Left renal pelvis (tissue), 4 donors: Measurements from ENCODE around the gene TSPAN14. TPM values are rescaled to one million over a fixed set of nuclear protein-coding genes. Genes with fewer than 3 reads are reported as not detected.

Source experiments
- DNase-seq, 4 donors: peaks; one replicate each; pipeline ENCODE4 v3.0.0-alpha.2; 2013; ENCODE audit warnings: low read depth in 4 of 4, low spot score in 3 of 4
- polyA plus RNA-seq, 4 donors: library from polyadenylated mRNA; unstranded; fragments of 120-200 nt; gene quantifications; one replicate each; pipeline ENCODE4 v1.2.1, GENCODE V29; 2013; ENCODE audit not compliant: insufficient read length in 4 of 4

Gene TSPAN14
- polyA plus RNA-seq, 4 donors = 83.7 to 101 (median 91.8) TPM

GRCh38 chr10:80580638-80581468, 126.7 kb downstream of the TSPAN14 start:
- no peak for DNase-seq

DNA sequence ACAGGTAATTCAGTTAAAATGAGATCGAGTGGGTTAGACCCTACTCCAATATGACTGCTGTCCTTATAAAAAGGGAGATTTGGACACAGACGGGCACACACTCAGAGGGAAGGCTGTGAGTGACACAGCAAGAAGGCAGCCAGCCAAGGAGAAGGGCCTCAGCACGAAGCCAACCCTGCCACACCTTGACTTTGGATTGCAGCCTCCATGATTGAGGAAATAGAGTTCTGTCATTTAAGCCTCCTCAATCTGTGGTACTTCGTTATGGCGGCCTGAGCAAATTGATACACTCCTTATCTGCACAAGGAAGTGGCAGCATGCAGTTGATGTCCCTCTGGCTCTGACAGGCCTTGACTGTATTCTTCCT, 127.3 kb downstream of the TSPAN14 start:
- no peak for DNase-seq

DNA sequence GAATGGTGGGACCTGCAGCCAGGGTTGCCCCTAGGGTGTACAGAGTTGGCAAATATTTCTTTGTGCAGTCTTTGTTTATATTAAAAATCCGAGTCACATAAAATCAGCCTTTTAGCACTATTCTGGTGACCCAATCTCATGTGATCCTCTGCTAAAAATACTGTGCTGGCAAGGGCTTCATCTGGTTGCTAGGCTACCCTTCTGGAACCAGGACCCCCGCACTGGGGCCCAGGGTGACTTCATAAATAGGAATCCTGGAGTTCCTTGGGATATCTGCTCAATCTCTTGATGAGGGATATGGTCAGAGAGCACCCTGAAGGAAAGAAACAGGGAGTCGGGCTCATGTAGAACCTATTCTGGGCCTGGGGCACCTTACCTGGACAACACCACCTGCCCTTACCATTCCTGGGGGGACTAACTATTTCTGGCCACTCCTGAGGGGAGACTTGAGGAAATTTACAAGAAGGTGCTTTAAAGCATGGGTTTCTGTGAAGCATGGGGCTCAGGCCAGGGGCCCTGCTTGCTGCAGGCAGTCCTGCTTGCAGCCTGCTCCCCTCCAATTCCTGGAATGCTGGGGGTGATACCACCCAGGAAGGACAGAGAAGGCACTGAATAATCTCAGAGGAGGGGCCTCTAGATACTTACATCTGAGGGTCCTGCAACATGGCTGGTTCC, 128.3 kb downstream of the TSPAN14 start:
- DNase-seq = no peak

Other genes with a start within 250 kb of the TSPAN14 start
- 100 to 1,000 TPM; 110 to 147 (median 140) TPM for gene ANXA11, start 248.8 kb upstream of the TSPAN14 start, polyA plus RNA-seq
- gene MAT1A, start 164.7 kb upstream of the TSPAN14 start, polyA plus RNA-seq = 1 to 10 TPM in 3 of 4 donors, under 1 TPM in 1; 0.90 to 1.5 (median 1.3) TPM
- under 1 TPM in 3 of 4 donors, not detected in 1; 0.30 to 0.54 (median 0.50) TPM for gene DYDC1, start 97.6 kb upstream of the TSPAN14 start, polyA plus RNA-seq
- 1 to 10 TPM in 2 of 4 donors, under 1 TPM in 2; 0.22 to 2.4 (median 1.1) TPM for gene DYDC2, start 97.5 kb upstream of the TSPAN14 start, polyA plus RNA-seq
- 100 to 1,000 TPM; 115 to 128 (median 121) TPM for gene PRXL2A, start 45.8 kb upstream of the TSPAN14 start, polyA plus RNA-seq
- gene SH2D4B, start 83.6 kb downstream of the TSPAN14 start, polyA plus RNA-seq = under 1 TPM; 0.11 to 0.46 (median 0.15) TPM